K562 (cell line): Measurements from ENCODE around the gene EYA4.

Source experiments
- BDP1 ChIP-seq: IDR thresholded peaks from 3 replicates; pipeline ENCODE4 v1.6.1; 2011; ENCODE audit not compliant: insufficient read length, insufficient read depth
- HNRNPH1 ChIP-seq: fragments of 200-400 bp; formaldehyde crosslinking; optimal IDR thresholded peaks from 2 replicates; pipeline ENCODE3; 2017; ENCODE audit warnings: low read depth, mild to moderate bottlenecking, low read length, moderate library complexity
- POLR2A ChIP-seq: fragments of 450-650 bp; conservative IDR thresholded peaks from 2 replicates; pipeline ENCODE4 v1.6.1; 2016
- POLR2AphosphoS5 ChIP-seq: IDR thresholded peaks from 2 replicates; pipeline ENCODE4 v1.6.1; 2011; ENCODE audit warnings: mild to moderate bottlenecking, low read depth, low read length, moderate library complexity; ENCODE audit not compliant: control insufficient read depth, insufficient read depth
- RBM22 ChIP-seq: fragments of 200-400 bp; formaldehyde crosslinking; IDR thresholded peaks from 2 replicates; pipeline ENCODE4 v1.6.1; 2018; ENCODE audit warnings: low read length, low read depth; ENCODE audit not compliant: poor library complexity, severe bottlenecking

DNA sequence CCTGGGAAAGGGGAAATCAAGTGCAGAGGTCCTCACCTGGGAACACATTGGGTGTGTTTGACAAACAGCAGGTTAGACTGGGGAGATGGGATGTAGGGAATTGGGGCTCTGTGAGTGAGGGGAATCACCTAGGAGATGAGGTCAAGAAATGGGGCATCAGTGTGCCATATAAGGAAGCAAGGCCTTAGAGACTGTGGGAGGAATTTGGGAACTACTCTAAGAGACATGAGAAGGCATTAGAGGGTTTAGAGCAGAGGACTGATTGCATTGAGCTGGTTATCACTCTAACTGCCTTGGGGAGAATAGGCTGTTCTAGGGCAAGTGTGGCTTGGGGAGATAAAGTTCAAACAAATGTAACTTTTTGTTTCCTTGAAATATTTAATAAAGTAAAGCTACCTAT, 189.9 kb downstream of the EYA4 start:
- TF ChIP-seq POLR2A (no peak), BDP1 (no peak), HNRNPH1 (no peak), RBM22 (no peak), POLR2AphosphoS5 (no peak)
